Chondrocyte (in vitro differentiated cells): ENCODE results near the gene ZNF579. TPM values are rescaled to one million over a fixed set of nuclear protein-coding genes. Genes with fewer than 3 reads are reported as not detected.

ENCODE experiments used
- DNase-seq: peaks from one replicate; pipeline ENCODE4 v3.0.0; 2021; ENCODE audit warnings: mixed read lengths, low spot score
- H3K27ac Mint-ChIP-seq: one replicate; pipeline ENCODE4 v1.8.0; 2021; ENCODE audit warnings: mild to moderate bottlenecking, moderate library complexity, mixed read lengths; ENCODE audit not compliant: unreplicated experiment
- H3K27me3 Mint-ChIP-seq: 2 replicates; pipeline ENCODE4 v1.8.0; 2021; ENCODE audit warnings: low read depth, mixed read lengths
- H3K36me3 Mint-ChIP-seq: 2 replicates; pipeline ENCODE4 v1.8.0; 2021; ENCODE audit warnings: low read depth, mixed read lengths
- H3K4me1 Mint-ChIP-seq: 2 replicates; pipeline ENCODE4 v1.8.0; 2021; ENCODE audit warnings: low read depth, mild to moderate bottlenecking, mixed read lengths
- H3K4me3 Mint-ChIP-seq: one replicate; pipeline ENCODE4 v1.8.0; 2021; ENCODE audit warnings: mild to moderate bottlenecking, moderate library complexity, mixed read lengths; ENCODE audit not compliant: unreplicated experiment
- H3K9me3 Mint-ChIP-seq: 2 replicates; pipeline ENCODE4 v1.8.0; 2021; ENCODE audit warnings: low read depth, mixed read lengths
- CTCF ChIP-seq: fragments of 200-600 bp; sonication (generic); IDR thresholded peaks from 2 replicates; pipeline ENCODE4 v1.5.0; 2021; ENCODE audit warnings: antibody characterized with exemption, mild to moderate bottlenecking, moderate library complexity
- total RNA-seq: library from RNA; stranded (reverse); gene quantifications from 3 replicates; pipeline ENCODE4 v1.2.1, GENCODE V29; 2021

Gene ZNF579
- total RNA-seq, 1 donor from 2014 or later = 23.6 TPM

- TF ChIP-seq CTCF = no peak
- H3K27me3 Mint-ChIP-seq = no peaks in the 10 kb centered on the region
- H3K36me3 Mint-ChIP-seq = peaks cover 26% of the 10 kb centered on the region
- no peak overlapping the region for H3K4me3 Mint-ChIP-seq
- H3K9me3 Mint-ChIP-seq = no peaks in the 10 kb centered on the region
- DNase-seq = no peak
- H3K27ac Mint-ChIP-seq = no peak overlapping the region
- H3K4me1 Mint-ChIP-seq = peaks cover 8% of the 10 kb centered on the region
Measured at GRCh38 chr19:55593096-55593772, 12.6 kb upstream of the ZNF579 start.

DNA sequence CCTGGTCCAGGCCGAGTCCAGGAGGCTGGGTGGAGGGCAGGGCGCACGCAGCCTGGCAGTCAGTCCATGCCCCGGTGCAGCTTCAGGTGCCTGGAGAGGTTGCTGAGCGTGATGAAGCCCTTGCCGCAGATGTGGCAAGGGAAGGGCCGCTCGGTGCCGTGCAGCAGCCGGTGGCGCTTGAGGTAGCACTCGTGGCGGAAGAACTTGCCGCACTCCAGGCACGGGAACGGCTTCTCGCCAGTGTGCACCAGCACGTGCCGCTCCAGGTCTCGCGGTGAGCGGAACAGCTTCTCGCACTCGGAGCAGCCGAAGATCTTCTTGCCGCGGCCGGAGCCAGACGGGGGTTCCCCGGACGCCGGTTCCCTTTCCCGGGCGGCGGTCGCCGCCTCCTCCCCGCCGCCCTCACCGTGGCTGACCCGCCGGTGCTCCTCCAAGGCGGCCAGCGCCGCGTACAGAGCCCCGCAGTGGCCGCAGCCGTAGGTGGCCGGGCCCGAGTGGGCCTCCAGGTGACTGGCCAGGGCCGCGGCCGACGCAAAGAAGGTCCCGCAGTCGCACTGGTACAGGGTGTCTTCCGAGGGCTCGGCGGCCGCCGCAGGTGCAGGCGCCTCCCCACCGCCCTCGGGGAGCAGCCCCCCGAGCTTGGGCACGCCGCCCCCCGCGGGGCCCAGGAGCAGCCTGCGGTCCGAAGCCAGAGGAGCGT is 11.9 kb upstream of the ZNF579 start:
- peaks cover 26% of the 10 kb centered on the region for H3K36me3 Mint-ChIP-seq
- no peak overlapping the region for H3K27ac Mint-ChIP-seq
- no peak for DNase-seq
- H3K4me3 Mint-ChIP-seq = no peak overlapping the region
- H3K9me3 Mint-ChIP-seq = no peaks in the 10 kb centered on the region
- no peaks in the 10 kb centered on the region for H3K27me3 Mint-ChIP-seq
- H3K4me1 Mint-ChIP-seq = peaks cover 4% of the 10 kb centered on the region
- no peak for TF ChIP-seq CTCF

DNA sequence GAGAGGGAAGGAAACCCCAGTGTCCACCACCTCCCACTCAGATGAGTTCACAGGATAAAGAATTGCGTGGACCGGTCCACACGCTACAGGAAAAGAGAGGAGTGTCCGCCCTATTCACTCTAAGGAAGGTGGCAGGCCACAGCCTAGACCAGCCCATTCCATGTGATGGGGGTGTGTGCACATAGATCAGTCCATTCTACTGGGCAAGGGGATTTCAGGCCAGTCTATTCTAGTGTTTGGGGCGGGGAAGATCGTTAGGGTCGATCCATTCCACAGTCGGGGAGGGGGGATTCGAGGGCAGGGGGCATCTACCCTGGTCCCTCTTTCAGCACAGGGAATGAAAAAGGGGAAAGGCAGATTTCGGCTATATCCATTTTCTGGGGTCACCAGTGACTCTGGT is 10.9 kb upstream of the ZNF579 start:
- H3K4me3 Mint-ChIP-seq = no peak overlapping the region
- no peaks in the 10 kb centered on the region for H3K9me3 Mint-ChIP-seq
- peaks cover 10% of the 10 kb centered on the region for H3K4me1 Mint-ChIP-seq
- DNase-seq = no peak
- no peak for TF ChIP-seq CTCF
- H3K27me3 Mint-ChIP-seq = no peaks in the 10 kb centered on the region
- peaks cover 21% of the 10 kb centered on the region for H3K36me3 Mint-ChIP-seq
- no peak overlapping the region for H3K27ac Mint-ChIP-seq

GRCh38 chr19:55590617-55591016 is 10.0 kb upstream of the ZNF579 start:
- Mint-ChIP-seq H3K9me3 (no peaks in the 10 kb centered on the region), H3K4me3 (no peak overlapping the region), H3K4me1 (peaks cover 18% of the 10 kb centered on the region), H3K36me3 (peaks cover 14% of the 10 kb centered on the region), H3K27ac (no peak overlapping the region), H3K27me3 (no peaks in the 10 kb centered on the region)
- no peak for DNase-seq
- no peak for TF ChIP-seq CTCF

- H3K9me3 Mint-ChIP-seq = no peaks in the 10 kb centered on the region
- peaks cover 9% of the 10 kb centered on the region for H3K36me3 Mint-ChIP-seq
- no peak for DNase-seq
- H3K4me1 Mint-ChIP-seq = peaks cover 23% of the 10 kb centered on the region
- H3K27ac Mint-ChIP-seq = no peak overlapping the region
- no peak overlapping the region for H3K4me3 Mint-ChIP-seq
- no peak for TF ChIP-seq CTCF
- no peaks in the 10 kb centered on the region for H3K27me3 Mint-ChIP-seq
Measured at GRCh38 chr19:55590109-55590508, 9.5 kb upstream of the ZNF579 start.
